ENCODE measurements around the gene CD164. TPM values are rescaled to one million over a fixed set of nuclear protein-coding genes. Genes with fewer than 3 reads are reported as not detected.

Gene CD164
- total RNA-seq, 1 experiment from 2014 or later: 337 TPM

Other genes starting within 250 kb of the CD164 start
- gene PPIL6, start 58.2 kb upstream of the CD164 start, total RNA-seq (2021; ENCODE audit: unreplicated experiment): 2.2 TPM
- 50.0 TPM for gene SMPD2, start 58.3 kb upstream of the CD164 start, total RNA-seq (2021; ENCODE audit: unreplicated experiment)
- 64.5 TPM for gene MICAL1, start 73.3 kb upstream of the CD164 start, total RNA-seq (2021; ENCODE audit: unreplicated experiment)
- gene ZBTB24, start 100.8 kb upstream of the CD164 start, total RNA-seq (2021; ENCODE audit: unreplicated experiment): 21.5 TPM